Measurements from ENCODE around the gene SLC35E4.

Gene SLC35E4

GRCh38 chr22:30637701-30638114 lies 2.1 kb downstream of the SLC35E4 start:
- H3K9ac ChIP-seq (ENCODE audit: low read length): no peak overlapping the region
- no peak overlapping the region for H3K4me2 ChIP-seq (ENCODE audit: low read length)
- H2AFZ ChIP-seq (ENCODE audit: low read depth, low read length): no peak overlapping the region

DNA sequence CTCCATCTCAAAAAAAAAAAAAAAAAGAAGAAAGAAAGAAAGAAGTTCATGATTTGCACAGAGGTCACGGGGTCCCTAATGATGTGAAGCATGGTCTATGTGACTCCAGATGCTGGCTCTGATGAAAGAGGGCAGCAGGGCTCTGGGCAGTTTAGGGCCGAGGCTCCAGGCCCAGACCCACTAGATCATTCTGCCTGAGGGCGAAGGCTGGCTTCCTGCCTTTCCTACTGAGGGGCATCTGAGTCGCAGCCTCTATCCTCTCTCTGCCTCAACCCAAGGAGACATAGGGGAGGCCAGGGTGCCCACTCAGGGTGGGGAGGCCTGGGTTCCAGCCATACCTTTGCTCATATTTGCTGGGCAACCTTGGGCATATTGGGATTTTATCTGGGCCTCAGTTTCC lies 4.8 kb downstream of the SLC35E4 start:
- H3K79me2 ChIP-seq (ENCODE audit: low read length): no peaks in the 10 kb centered on the region
- no peak overlapping the region for H3K27ac ChIP-seq (ENCODE audit: low read length)
- H3K4me1 ChIP-seq (ENCODE audit: low read length): peaks cover 11% of the 10 kb centered on the region; the same call in 1 of the 2 replicates
- H3K4me3 ChIP-seq (ENCODE audit: low read length): no peak overlapping the region
- H2AFZ ChIP-seq (ENCODE audit: low read depth, low read length): no peak overlapping the region
- H3K9me3 ChIP-seq (ENCODE audit: insufficient read depth, low read length): no peaks in the 10 kb centered on the region
- no peaks in the 10 kb centered on the region for H3K36me3 ChIP-seq (replicated peaks; ENCODE audit: low read depth, low read length)
- no peak overlapping the region for H3K9ac ChIP-seq (ENCODE audit: low read length)
- no peaks in the 10 kb centered on the region for H3K27me3 ChIP-seq (ENCODE audit: low read depth, low read length)
- TF ChIP-seq EZH2phosphoT487 (IDR thresholded peaks at IDR 0.05; ENCODE audit: low read depth): no peak
- TF ChIP-seq CTCF (IDR thresholded peaks at IDR 0.05; ENCODE audit: low read depth, low read length): no peak
- H4K20me1 ChIP-seq (ENCODE audit: insufficient read depth, low read length): no peaks in the 10 kb centered on the region
- H3K4me2 ChIP-seq (ENCODE audit: low read length): no peak overlapping the region

More at GRCh38 chr22:30637701-30638114, 2.1 kb downstream of the SLC35E4 start:
- Histone ChIP-seq H3K79me2 (ENCODE audit: low read length) (no peaks in the 10 kb centered on the region), H4K20me1 (ENCODE audit: insufficient read depth, low read length) (no peaks in the 10 kb centered on the region), H3K36me3 (replicated peaks; ENCODE audit: low read depth, low read length) (no peaks in the 10 kb centered on the region), H3K9me3 (ENCODE audit: insufficient read depth, low read length) (no peaks in the 10 kb centered on the region), H3K4me1 (ENCODE audit: low read length) (peaks cover 13% of the 10 kb centered on the region; the same call in 1 of the 2 replicates), H3K27ac (ENCODE audit: low read length) (no peak overlapping the region), H3K4me3 (ENCODE audit: low read length) (no peak overlapping the region), H3K27me3 (ENCODE audit: low read depth, low read length) (no peaks in the 10 kb centered on the region)
- TF ChIP-seq EZH2phosphoT487 (IDR thresholded peaks at IDR 0.05; ENCODE audit: low read depth) (no peak), CTCF (IDR thresholded peaks at IDR 0.05; ENCODE audit: low read depth, low read length) (no peak)

DNA sequence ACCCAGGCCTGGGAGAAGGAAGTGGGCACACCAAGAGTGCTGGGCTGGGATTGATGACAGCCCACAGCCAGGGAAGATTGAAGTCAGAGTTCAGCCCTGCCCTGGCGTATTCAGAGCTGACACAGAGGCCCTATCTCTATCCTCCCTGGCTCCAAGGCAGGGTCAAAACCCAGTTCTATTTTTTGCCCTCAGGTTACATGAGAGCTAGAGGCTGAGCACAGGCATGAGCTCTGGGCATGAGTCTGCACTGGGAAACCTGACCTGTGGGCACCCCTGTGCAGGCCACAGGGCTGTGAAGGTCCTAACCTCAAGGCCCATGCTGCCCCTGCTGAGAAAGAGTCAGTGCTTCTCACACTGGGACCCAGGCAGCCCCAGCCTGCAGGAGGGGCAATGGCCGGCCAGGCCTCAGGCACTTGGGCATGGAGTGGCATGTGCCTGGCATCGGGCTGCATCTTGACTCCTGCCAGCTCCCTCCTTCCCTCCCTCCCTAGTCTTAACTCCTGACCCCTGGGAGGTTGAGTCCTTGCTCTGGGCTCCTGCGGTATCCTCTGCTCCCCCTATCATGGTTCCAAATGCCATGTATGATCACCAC lies 5.4 kb downstream of the SLC35E4 start:
- H3K4me3 ChIP-seq (ENCODE audit: low read length): no peak overlapping the region
- TF ChIP-seq EZH2phosphoT487 (IDR thresholded peaks at IDR 0.05; ENCODE audit: low read depth) (no peak), CTCF (IDR thresholded peaks at IDR 0.05; ENCODE audit: low read depth, low read length) (no peak)
- no peak overlapping the region for H3K9ac ChIP-seq (ENCODE audit: low read length)
- peaks cover 11% of the 10 kb centered on the region; the same call in 1 of the 2 replicates for H3K4me1 ChIP-seq (ENCODE audit: low read length)
- H3K4me2 ChIP-seq (ENCODE audit: low read length): no peak overlapping the region
- no peak overlapping the region for H2AFZ ChIP-seq (ENCODE audit: low read depth, low read length)
- H3K27ac ChIP-seq (ENCODE audit: low read length): no peak overlapping the region
- no peaks in the 10 kb centered on the region for H3K36me3 ChIP-seq (replicated peaks; ENCODE audit: low read depth, low read length)
- no peaks in the 10 kb centered on the region for H3K9me3 ChIP-seq (ENCODE audit: insufficient read depth, low read length)
- H4K20me1 ChIP-seq (ENCODE audit: insufficient read depth, low read length): no peaks in the 10 kb centered on the region
- no peaks in the 10 kb centered on the region for H3K79me2 ChIP-seq (ENCODE audit: low read length)
- H3K27me3 ChIP-seq (ENCODE audit: low read depth, low read length): no peaks in the 10 kb centered on the region

DNA sequence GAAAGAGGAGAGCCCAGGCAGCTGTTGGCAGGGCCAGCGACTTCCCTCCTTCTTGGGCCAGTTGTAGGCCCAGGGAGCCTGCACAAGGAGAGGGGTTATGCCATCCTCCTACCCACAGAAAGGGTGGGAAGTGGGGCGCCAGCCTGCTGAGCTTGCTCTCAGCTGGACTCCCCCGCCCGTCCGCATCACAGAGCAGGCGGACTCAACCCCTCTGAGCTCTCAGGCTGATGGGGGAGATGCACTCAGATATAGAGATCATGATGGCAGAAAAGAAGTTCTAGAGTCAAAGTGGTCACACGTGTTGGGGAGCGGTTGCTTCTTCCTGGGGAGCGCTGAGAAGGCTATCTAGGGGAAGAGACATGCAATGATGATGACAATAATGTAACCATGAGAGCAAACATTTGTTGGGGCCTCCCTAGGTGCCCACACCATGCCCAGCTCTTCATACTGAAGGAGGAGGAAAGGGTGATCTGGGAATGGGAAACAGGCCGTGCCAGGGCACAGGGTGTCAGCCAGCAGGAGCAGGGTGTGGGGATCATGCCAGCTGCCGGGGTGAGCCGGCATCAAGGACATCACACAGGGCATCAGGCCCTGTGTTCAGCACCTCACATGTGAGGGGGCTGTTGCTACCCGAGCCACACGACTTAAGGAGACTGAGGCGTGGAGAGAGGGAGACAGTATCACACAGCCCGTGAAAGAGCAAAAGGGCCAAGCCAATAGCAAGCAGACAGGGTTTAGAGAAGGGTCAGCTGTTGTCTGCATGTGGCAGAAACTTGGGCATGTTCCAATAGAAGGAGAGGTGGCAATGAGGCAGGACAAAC lies 7.7 kb downstream of the SLC35E4 start:
- no peak overlapping the region for H3K4me2 ChIP-seq (ENCODE audit: low read length)
- H3K27me3 ChIP-seq (ENCODE audit: low read depth, low read length): no peaks in the 10 kb centered on the region
- H3K4me3 ChIP-seq (ENCODE audit: low read length): no peak overlapping the region
- no peaks in the 10 kb centered on the region for H4K20me1 ChIP-seq (ENCODE audit: insufficient read depth, low read length)
- H3K4me1 ChIP-seq (ENCODE audit: low read length): peaks cover 9% of the 10 kb centered on the region; the same call in 1 of the 2 replicates
- H3K79me2 ChIP-seq (ENCODE audit: low read length): no peaks in the 10 kb centered on the region
- no peaks in the 10 kb centered on the region for H3K9me3 ChIP-seq (ENCODE audit: insufficient read depth, low read length)
- H3K27ac ChIP-seq (ENCODE audit: low read length): no peak overlapping the region
- no peak overlapping the region for H2AFZ ChIP-seq (ENCODE audit: low read depth, low read length)
- no peaks in the 10 kb centered on the region for H3K36me3 ChIP-seq (replicated peaks; ENCODE audit: low read depth, low read length)
- no peak overlapping the region for H3K9ac ChIP-seq (ENCODE audit: low read length)
- TF ChIP-seq CTCF (IDR thresholded peaks at IDR 0.05; ENCODE audit: low read depth, low read length): no peak
- TF ChIP-seq EZH2phosphoT487 (IDR thresholded peaks at IDR 0.05; ENCODE audit: low read depth): no peak
